WTC11 (cell line): ENCODE measurements around the gene GCM1.

Experiments used
- IRF2 ChIP-seq: sonication (generic); formaldehyde crosslinking; IDR thresholded peaks from 2 replicates; pipeline ENCODE4 v1.8.0; 2022; ENCODE audit warnings: low read depth, missing genetic modification reagents, borderline replicate concordance
- NFE2L1 ChIP-seq: sonication (generic); formaldehyde crosslinking; IDR thresholded peaks from 2 replicates; pipeline ENCODE4 v1.8.1; 2023; ENCODE audit warnings: missing genetic modification reagents
- TF ChIP-seq, protein P1 (sequence below): fragments of 200-600 bp; IDR thresholded peaks from 2 replicates; pipeline ENCODE4 v1.8.0; 2022; ENCODE audit warnings: antibody characterized with exemption
- TF ChIP-seq, protein P2 (sequence below): sonication (generic); formaldehyde crosslinking; IDR thresholded peaks from 2 replicates; pipeline ENCODE4 v1.8.1; 2023; ENCODE audit warnings: mild to moderate bottlenecking, moderate library complexity, missing genetic modification reagents
- TF ChIP-seq, protein P3 (sequence below): sonication (generic); formaldehyde crosslinking; IDR thresholded peaks from 2 replicates; pipeline ENCODE4 v1.8.1; 2023; ENCODE audit warnings: mild to moderate bottlenecking, missing genetic modification reagents

DNA sequence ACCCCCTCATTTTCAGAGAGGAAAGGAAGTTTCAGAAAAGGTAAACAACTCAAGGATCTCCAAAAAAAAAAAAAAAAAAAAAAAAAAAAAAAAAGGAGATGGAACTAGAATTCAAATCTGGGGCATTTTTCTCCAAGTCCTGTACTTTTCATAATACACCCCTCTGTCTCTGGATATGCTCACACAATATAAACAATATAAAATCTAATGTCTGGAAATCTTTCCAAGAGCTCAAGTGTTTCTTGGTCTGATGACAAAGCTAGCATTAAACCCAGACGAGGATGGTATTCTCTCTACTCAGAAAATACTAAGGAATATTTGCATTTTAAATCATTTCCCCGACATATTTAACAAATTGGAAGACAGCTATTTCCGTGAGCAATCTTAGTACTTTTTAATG is 5.8 kb downstream of the GCM1 start:
- TF ChIP-seq, protein P1, sequence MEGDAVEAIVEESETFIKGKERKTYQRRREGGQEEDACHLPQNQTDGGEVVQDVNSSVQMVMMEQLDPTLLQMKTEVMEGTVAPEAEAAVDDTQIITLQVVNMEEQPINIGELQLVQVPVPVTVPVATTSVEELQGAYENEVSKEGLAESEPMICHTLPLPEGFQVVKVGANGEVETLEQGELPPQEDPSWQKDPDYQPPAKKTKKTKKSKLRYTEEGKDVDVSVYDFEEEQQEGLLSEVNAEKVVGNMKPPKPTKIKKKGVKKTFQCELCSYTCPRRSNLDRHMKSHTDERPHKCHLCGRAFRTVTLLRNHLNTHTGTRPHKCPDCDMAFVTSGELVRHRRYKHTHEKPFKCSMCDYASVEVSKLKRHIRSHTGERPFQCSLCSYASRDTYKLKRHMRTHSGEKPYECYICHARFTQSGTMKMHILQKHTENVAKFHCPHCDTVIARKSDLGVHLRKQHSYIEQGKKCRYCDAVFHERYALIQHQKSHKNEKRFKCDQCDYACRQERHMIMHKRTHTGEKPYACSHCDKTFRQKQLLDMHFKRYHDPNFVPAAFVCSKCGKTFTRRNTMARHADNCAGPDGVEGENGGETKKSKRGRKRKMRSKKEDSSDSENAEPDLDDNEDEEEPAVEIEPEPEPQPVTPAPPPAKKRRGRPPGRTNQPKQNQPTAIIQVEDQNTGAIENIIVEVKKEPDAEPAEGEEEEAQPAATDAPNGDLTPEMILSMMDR = no peak
- TF ChIP-seq NFE2L1 (CRISPR knock-in tag) = no peak
- TF ChIP-seq IRF2 = no peak
- TF ChIP-seq, protein P2, sequence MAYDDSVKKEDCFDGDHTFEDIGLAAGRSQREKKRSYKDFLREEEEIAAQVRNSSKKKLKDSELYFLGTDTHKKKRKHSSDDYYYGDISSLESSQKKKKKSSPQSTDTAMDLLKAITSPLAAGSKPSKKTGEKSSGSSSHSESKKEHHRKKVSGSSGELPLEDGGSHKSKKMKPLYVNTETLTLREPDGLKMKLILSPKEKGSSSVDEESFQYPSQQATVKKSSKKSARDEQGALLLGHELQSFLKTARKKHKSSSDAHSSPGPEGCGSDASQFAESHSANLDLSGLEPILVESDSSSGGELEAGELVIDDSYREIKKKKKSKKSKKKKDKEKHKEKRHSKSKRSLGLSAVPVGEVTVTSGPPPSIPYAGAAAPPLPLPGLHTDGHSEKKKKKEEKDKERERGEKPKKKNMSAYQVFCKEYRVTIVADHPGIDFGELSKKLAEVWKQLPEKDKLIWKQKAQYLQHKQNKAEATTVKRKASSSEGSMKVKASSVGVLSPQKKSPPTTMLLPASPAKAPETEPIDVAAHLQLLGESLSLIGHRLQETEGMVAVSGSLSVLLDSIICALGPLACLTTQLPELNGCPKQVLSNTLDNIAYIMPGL (CRISPR knock-in tag) = no peak
- TF ChIP-seq, protein P3, sequence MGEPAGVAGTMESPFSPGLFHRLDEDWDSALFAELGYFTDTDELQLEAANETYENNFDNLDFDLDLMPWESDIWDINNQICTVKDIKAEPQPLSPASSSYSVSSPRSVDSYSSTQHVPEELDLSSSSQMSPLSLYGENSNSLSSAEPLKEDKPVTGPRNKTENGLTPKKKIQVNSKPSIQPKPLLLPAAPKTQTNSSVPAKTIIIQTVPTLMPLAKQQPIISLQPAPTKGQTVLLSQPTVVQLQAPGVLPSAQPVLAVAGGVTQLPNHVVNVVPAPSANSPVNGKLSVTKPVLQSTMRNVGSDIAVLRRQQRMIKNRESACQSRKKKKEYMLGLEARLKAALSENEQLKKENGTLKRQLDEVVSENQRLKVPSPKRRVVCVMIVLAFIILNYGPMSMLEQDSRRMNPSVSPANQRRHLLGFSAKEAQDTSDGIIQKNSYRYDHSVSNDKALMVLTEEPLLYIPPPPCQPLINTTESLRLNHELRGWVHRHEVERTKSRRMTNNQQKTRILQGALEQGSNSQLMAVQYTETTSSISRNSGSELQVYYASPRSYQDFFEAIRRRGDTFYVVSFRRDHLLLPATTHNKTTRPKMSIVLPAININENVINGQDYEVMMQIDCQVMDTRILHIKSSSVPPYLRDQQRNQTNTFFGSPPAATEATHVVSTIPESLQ = no peak
